Breast epithelium (tissue), 4 donors: ENCODE results near the gene ADARB2. TPM values are rescaled to one million over a fixed set of nuclear protein-coding genes. Genes with fewer than 3 reads are reported as not detected.

ENCODE experiments used
- DNase-seq, 2 donors: peaks; one replicate each; pipeline ENCODE4 v3.0.0-alpha.2; 2019; ENCODE audit warnings: low spot score in 2 of 2
- H3K27ac ChIP-seq, 2 donors: fragments of 200-600 bp; sonication (generic) in 1 of 2; one replicate each; pipeline ENCODE4 v1.5.1; 2016 to 2019; ENCODE audit warnings: mild to moderate bottlenecking in 1 of 2
- H3K27me3 ChIP-seq, 2 donors: fragments of 200-600 bp; sonication (generic) in 1 of 2; one replicate each; pipeline versions ENCODE4 v1.5.1 to v1.6.0; 2017 to 2019; ENCODE audit warnings: control low read depth in 1 of 2, mild to moderate bottlenecking in 1 of 2
- H3K36me3 ChIP-seq: fragments of 200-600 bp; one replicate; pipeline ENCODE4 v1.5.1; 2019
- H3K4me1 ChIP-seq, 2 donors: fragments of 200-600 bp; sonication (generic); one replicate each; pipeline ENCODE4 v1.5.1; 2016 to 2019; ENCODE audit warnings: control low read depth in 1 of 2
- H3K4me3 ChIP-seq, 3 donors: fragments of 200-600 bp; sonication (generic); 1 replicate in 2 of 3; 2 replicates in 1 of 3; pipeline ENCODE4 v1.5.1; 2016 to 2019; ENCODE audit warnings: mild to moderate bottlenecking in 3 of 3, moderate library complexity in 2 of 3
- H3K9me3 ChIP-seq, 2 donors: fragments of 200-600 bp; sonication (generic) in 1 of 2; one replicate each; pipeline ENCODE4 v1.5.1; 2016 to 2019; ENCODE audit warnings: control low read depth in 1 of 2
- CTCF ChIP-seq, 3 donors: fragments of 450-650 bp; IDR thresholded peaks; one replicate each; pipeline ENCODE4 v1.5.1; 2016 to 2017; ENCODE audit warnings: antibody characterized with exemption in 3 of 3, mild to moderate bottlenecking in 3 of 3, moderate library complexity in 3 of 3
- POLR2A ChIP-seq: fragments of 450-650 bp; IDR thresholded peaks from one replicate; pipeline ENCODE4 v1.6.1; 2016; ENCODE audit warnings: antibody characterized with exemption, mild to moderate bottlenecking, moderate library complexity
- POLR2AphosphoS5 ChIP-seq, 3 donors: sonication (generic); formaldehyde crosslinking; IDR thresholded peaks; one replicate each; pipeline ENCODE4 v1.6.1; 2017; ENCODE audit warnings: antibody characterized with exemption in 3 of 3
- intact Hi-C: fragments of 100-400 bp; cut with DNase I; formaldehyde crosslinking; loops from one replicate; pipeline ENCODE4 v1.15.1; 2023; ENCODE audit warnings: low total_unique reads
- total RNA-seq, 3 donors: library from RNA; depleted of rRNA; stranded (reverse); fragments of >200 nt; gene quantifications; one replicate each; pipeline ENCODE4 v1.1.0, GENCODE V29; 2016

ADARB2 gene
- total RNA-seq, 3 donors from 2014 or later = 0.32 to 3.9 (median 2.0) TPM

- H3K27ac ChIP-seq = no peak overlapping the region
- no peaks in the 10 kb centered on the region for H3K9me3 ChIP-seq
- no peaks in the 10 kb centered on the region for H3K4me1 ChIP-seq
- no peak overlapping the region for H3K4me3 ChIP-seq
- DNase-seq = peak in 1 of 2 donors; percentile 3
- no peaks in the 10 kb centered on the region for H3K36me3 ChIP-seq
- intact Hi-C loops = no loop called here
- TF ChIP-seq CTCF (IDR thresholded peaks at IDR 0.05) = no peak
- no peak for TF ChIP-seq POLR2A
- no peak for TF ChIP-seq POLR2AphosphoS5 (IDR thresholded peaks at IDR 0.05)
- H3K27me3 ChIP-seq = peaks cover 0 to 60% of the 10 kb centered on the region in 2 donors
Measured at GRCh38 chr10:1378473-1378872, 358.9 kb downstream of the ADARB2 start.

DNA sequence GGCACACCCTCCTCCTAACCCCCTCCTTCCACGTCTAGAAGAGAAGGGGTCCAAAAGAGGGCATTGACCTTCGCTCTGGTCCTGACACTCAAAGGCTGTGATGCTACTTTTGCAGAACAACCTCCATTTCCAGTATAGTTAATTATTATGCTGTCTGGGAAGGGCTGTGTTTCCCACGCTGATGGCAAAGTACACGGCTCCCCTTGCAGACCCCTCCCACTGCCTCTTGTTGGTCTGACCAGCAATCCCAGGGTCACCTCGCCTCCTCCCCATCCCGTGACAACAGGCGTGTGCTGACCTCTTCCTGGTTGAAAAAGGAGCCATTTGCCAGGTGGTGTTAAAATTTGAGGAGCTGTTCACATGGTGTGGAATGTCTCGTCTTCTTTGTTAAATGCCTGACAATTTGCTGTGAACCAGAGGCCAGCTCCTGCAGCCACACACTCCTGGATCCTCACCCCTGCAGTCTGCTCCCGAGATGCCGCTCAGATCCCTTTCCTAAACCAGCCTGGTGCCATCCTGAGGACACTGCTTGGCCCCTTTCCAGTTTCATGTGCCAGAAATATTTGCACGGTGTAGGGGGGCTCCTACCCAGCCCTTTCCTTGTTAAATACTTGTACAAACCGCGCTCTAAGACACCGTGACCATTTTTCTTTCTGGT lies 359.5 kb downstream of the ADARB2 start:
- intact Hi-C loops = no loop called here
- H3K9me3 ChIP-seq = no peaks in the 10 kb centered on the region
- H3K27ac ChIP-seq = no peak overlapping the region
- H3K27me3 ChIP-seq = peaks cover 0 to 59% of the 10 kb centered on the region in 2 donors
- no peak for DNase-seq
- H3K4me1 ChIP-seq = no peaks in the 10 kb centered on the region
- no peak for TF ChIP-seq POLR2AphosphoS5 (IDR thresholded peaks at IDR 0.05)
- TF ChIP-seq CTCF (IDR thresholded peaks at IDR 0.05) = no peak
- no peak for TF ChIP-seq POLR2A
- no peaks in the 10 kb centered on the region for H3K36me3 ChIP-seq
- no peak overlapping the region for H3K4me3 ChIP-seq

DNA sequence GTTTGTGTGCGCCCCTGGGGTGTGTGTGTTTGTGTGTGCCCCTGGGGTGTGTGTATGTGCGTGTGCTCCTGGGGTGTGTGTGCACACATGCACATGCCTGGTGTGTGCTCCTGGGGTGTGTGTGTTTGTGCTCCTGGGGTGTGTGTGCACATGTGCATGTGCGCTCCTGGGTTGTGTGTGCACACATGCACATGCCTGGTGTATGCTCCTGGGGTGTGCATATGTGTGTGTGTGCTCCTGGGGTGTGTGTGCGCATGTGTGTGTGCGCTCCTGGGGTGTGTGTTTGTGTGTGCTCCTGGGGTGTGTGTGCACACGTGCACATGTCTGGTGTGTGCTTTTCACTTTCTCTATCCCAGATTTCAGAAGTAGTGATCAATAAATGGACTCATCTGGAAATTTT lies 360.1 kb downstream of the ADARB2 start:
- DNase-seq = no peak
- Histone ChIP-seq H3K36me3 (no peaks in the 10 kb centered on the region), H3K9me3 (no peaks in the 10 kb centered on the region), H3K27me3 (peaks cover 0 to 58% of the 10 kb centered on the region in 2 donors), H3K4me1 (no peaks in the 10 kb centered on the region), H3K4me3 (no peak overlapping the region), H3K27ac (no peak overlapping the region)
- intact Hi-C loops = no loop called here
- TF ChIP-seq POLR2A (no peak), POLR2AphosphoS5 (IDR thresholded peaks at IDR 0.05) (no peak), CTCF (IDR thresholded peaks at IDR 0.05) (no peak)

DNA sequence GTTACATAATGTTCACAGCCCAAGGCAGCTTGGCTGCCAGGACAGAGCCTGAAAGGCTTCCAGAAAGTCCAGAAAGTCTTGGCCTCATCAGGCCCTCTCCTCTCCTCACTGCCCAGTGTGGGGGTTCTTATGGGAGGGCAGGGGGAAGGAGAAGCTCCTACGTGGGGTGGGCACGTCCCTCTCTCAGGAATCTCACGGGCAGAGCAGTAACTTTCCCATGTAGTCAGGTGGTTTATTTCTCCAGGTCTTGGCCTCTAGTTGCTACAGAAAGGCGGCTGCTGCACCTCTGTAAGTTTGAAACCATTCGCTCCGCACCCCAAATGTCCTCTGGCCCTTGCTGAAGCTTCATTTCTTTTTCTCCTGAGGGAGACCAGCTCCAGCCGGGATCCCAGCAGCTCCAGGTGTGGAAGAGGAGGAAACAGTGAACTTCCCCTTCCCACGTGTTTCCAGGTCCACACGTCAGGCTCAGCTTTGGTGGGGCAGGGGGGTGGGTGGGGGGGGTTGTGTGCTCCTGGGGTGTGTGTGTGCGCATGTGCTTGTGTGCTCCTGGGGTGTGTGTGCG lies 360.9 kb downstream of the ADARB2 start:
- DNase-seq = no peak
- TF ChIP-seq POLR2AphosphoS5 (IDR thresholded peaks at IDR 0.05) (no peak), CTCF (IDR thresholded peaks at IDR 0.05) (no peak), POLR2A (no peak)
- intact Hi-C loops = no loop called here
- H3K9me3 ChIP-seq = no peaks in the 10 kb centered on the region
- H3K36me3 ChIP-seq = no peaks in the 10 kb centered on the region
- H3K4me3 ChIP-seq = no peak overlapping the region
- peaks cover 0 to 55% of the 10 kb centered on the region in 2 donors for H3K27me3 ChIP-seq
- no peak overlapping the region for H3K27ac ChIP-seq
- no peaks in the 10 kb centered on the region for H3K4me1 ChIP-seq

- Histone ChIP-seq H3K4me3 (no peak overlapping the region), H3K36me3 (no peaks in the 10 kb centered on the region), H3K27me3 (peaks cover 0 to 51% of the 10 kb centered on the region in 2 donors), H3K9me3 (no peaks in the 10 kb centered on the region), H3K27ac (no peak overlapping the region), H3K4me1 (no peaks in the 10 kb centered on the region)
- intact Hi-C loops = no loop called here
- no peak for TF ChIP-seq POLR2AphosphoS5 (IDR thresholded peaks at IDR 0.05)
- no peak for TF ChIP-seq CTCF (IDR thresholded peaks at IDR 0.05)
- TF ChIP-seq POLR2A = no peak
- DNase-seq = no peak
Measured at GRCh38 chr10:1375346-1376170, 361.8 kb downstream of the ADARB2 start.
